Heart left ventricle (tissue), 16 donors: ENCODE results near the gene CLCNKA. TPM values are rescaled to one million over a fixed set of nuclear protein-coding genes. Genes with fewer than 3 reads are reported as not detected.
"Not testable (repeated sequence)": the region's sequence is repeated elsewhere in the genome, so short reads cannot be mapped to it uniquely, and the experiment has no call there.

ENCODE experiments used
- ATAC-seq, 4 donors: fragments of 200-7000 bp; cut with Tn5 transposase; one replicate each; pipeline ENCODE4 v1.9.1; 2020 to 2022; ENCODE audit warnings: moderate library complexity in 4 of 4, mild to moderate bottlenecking in 3 of 4, moderate number of reproducible peaks in 1 of 4
- DNase-seq, 5 donors: peaks; one replicate each; pipeline ENCODE4 v3.0.0-alpha.2; 2020
- H3K27ac ChIP-seq, 12 donors: fragments of 200-600 bp; sonication (generic) in 4 of 12; one replicate each; pipeline versions ENCODE4 v1.5.0 to v1.8.0; 2016 to 2022; ENCODE audit warnings: mild to moderate bottlenecking in 2 of 12
- H3K27me3 ChIP-seq, 9 donors: fragments of 200-600 bp; sonication (generic) in 2 of 9; one replicate each; pipeline versions ENCODE4 v1.5.1 to v1.8.0; 2016 to 2022; ENCODE audit warnings: mild to moderate bottlenecking in 3 of 9
- H3K36me3 ChIP-seq, 9 donors: fragments of 200-600 bp; sonication (generic) in 2 of 9; one replicate each; pipeline versions ENCODE4 v1.5.0 to v1.8.0; 2018 to 2022; ENCODE audit warnings: mild to moderate bottlenecking in 2 of 9
- H3K4me1 ChIP-seq, 12 donors: fragments of 200-600 bp; sonication (generic) in 4 of 12; one replicate each; pipeline versions ENCODE4 v1.5.0 to v1.8.0; 2016 to 2022; ENCODE audit warnings: mild to moderate bottlenecking in 3 of 12
- H3K4me3 ChIP-seq, 12 donors: fragments of 200-600 bp; sonication (generic) in 4 of 12; one replicate each; pipeline versions ENCODE4 v1.5.0 to v1.8.0; 2017 to 2022; ENCODE audit warnings: mild to moderate bottlenecking in 9 of 12, moderate library complexity in 4 of 12
- H3K9me3 ChIP-seq, 12 donors: fragments of 200-600 bp; sonication (generic) in 4 of 12; one replicate each; pipeline versions ENCODE4 v1.5.0 to v1.8.0; 2016 to 2022; ENCODE audit warnings: mild to moderate bottlenecking in 1 of 12
- POLR2A ChIP-seq, 2 donors: fragments of 450-650 bp; IDR thresholded peaks; one replicate each; pipeline ENCODE4 v1.6.1; 2017; ENCODE audit warnings: antibody characterized with exemption in 2 of 2, mild to moderate bottlenecking in 2 of 2, moderate library complexity in 2 of 2
- WGBS, 4 donors: extraction: QIAGEN DNeasy Blood & Tissue Kit in 2 of 4; methylation state at CpG; one replicate each; pipeline versions ENCODE4 v1.1.5 to v1.1.7; 2013 to 2018; 5-methylcytosine and 5-hydroxymethylcytosine counted together
- intact Hi-C, 10 donors: fragments of 100-400 bp; cut with DNase I; formaldehyde crosslinking; loops; one replicate each; pipeline versions ENCODE4 v1.11.1 to v1.14.2; 2022
- polyA plus RNA-seq, 2 donors: library from polyadenylated mRNA; stranded (reverse); fragments of 200-250 nt; gene quantifications; one replicate each; pipeline ENCODE4 v1.2.3, GENCODE V29; 2013
- total RNA-seq, 9 donors: library from RNA; depleted of rRNA in 2 of 9; stranded (reverse); fragments of >200 nt in 2 of 9; fragmentation: NEBNext Ultra II Directional in 3 of 9; extraction: Animal tissue kit (Norgen Biotek cat#: 25700) in 3 of 9; gene quantifications; one replicate each; pipeline versions ENCODE4 v1.1.0 to v1.2.4, GENCODE V29; 2016 to 2023
- TF ChIP-seq, protein P1 (sequence below), 12 donors: fragments of 200-600 bp; sonication (generic) in 4 of 12; IDR thresholded peaks; one replicate each; pipeline versions ENCODE4 v1.5.0 to v1.8.0; 2018 to 2022; ENCODE audit warnings: antibody characterized with exemption in 12 of 12, mild to moderate bottlenecking in 5 of 12
- donor health status: ischemic (EF 13 %, LVEDD 7.1; RV severe dilation, severe dysfunction).
- donor health status: healthy with polysubstance abuse.
- donor health status: DM: no; HTN: yes; CAD: no.
- donor health status: DM: no; HTN: no; CAD: no.
- donor health status: ischemic (EF 25% LVEDD 6.9; RV normal size, moderate dysfunction).
- donor health status: ischemic (EF 25% LVEDD 5.7; RV mildly dilated, moderate dysfunction).
- donor health status: healthy.
- donor health status: DM: yes; HTN: yes; CAD: no.
- donor health status: ischemic (EF 35%, LVEDD 5.7; RV mildly dilated, moderate dysfunction).
- donor health status: nonischemic (EF 11% LVEDD 7.7; RV severe dilation, severe dysfunction).
- donor health status: DM: yes; HTN: yes; CAD: no.
- donor health status: PGD.
- donor health status: ischemic (EF 29% LVEDD 5.4; RV normal size, mild dysfunction).
- donor health status: nonischemic (EF 23%, LVEDD 6.1; RV moderate dilation, normal function).

CLCNKA gene
- total and polyA plus RNA-seq, 11 donors: 0.25 to 1.1 (median 0.53) TPM; not detected in 2

- Histone ChIP-seq H3K36me3 (no peaks in the 10 kb centered on the region), H3K27me3 (peaks cover 0 to 3% (median 0%) of the 10 kb centered on the region in 9 donors), H3K9me3 (no peaks in the 10 kb centered on the region), H3K4me3 (no peak overlapping the region), H3K27ac (no peak overlapping the region), H3K4me1 (peaks cover 0 to 9% (median 2%) of the 10 kb centered on the region in 12 donors)
- DNase-seq (no peak), ATAC-seq (no peak)
- intact Hi-C loops: loop anchor here in 5 of 10 donors (2.0 to 10.0 kb wide), 5 partner anchors 45 to 267 kb away; partner anchors contain the start of gene UQCRHL (in 2 of the 5)
- 63 to 81% (median 79%) methylated on average over 3 to 8 of the region's 8 CpGs for WGBS, 4 donors
- TF ChIP-seq POLR2A (IDR thresholded peaks at IDR 0.05): no peak
- TF ChIP-seq, protein P1, sequence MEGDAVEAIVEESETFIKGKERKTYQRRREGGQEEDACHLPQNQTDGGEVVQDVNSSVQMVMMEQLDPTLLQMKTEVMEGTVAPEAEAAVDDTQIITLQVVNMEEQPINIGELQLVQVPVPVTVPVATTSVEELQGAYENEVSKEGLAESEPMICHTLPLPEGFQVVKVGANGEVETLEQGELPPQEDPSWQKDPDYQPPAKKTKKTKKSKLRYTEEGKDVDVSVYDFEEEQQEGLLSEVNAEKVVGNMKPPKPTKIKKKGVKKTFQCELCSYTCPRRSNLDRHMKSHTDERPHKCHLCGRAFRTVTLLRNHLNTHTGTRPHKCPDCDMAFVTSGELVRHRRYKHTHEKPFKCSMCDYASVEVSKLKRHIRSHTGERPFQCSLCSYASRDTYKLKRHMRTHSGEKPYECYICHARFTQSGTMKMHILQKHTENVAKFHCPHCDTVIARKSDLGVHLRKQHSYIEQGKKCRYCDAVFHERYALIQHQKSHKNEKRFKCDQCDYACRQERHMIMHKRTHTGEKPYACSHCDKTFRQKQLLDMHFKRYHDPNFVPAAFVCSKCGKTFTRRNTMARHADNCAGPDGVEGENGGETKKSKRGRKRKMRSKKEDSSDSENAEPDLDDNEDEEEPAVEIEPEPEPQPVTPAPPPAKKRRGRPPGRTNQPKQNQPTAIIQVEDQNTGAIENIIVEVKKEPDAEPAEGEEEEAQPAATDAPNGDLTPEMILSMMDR (IDR thresholded peaks at IDR 0.05): no peak
Measured at GRCh38 chr1:16053781-16054502, 32.1 kb downstream of the CLCNKA start.

DNA sequence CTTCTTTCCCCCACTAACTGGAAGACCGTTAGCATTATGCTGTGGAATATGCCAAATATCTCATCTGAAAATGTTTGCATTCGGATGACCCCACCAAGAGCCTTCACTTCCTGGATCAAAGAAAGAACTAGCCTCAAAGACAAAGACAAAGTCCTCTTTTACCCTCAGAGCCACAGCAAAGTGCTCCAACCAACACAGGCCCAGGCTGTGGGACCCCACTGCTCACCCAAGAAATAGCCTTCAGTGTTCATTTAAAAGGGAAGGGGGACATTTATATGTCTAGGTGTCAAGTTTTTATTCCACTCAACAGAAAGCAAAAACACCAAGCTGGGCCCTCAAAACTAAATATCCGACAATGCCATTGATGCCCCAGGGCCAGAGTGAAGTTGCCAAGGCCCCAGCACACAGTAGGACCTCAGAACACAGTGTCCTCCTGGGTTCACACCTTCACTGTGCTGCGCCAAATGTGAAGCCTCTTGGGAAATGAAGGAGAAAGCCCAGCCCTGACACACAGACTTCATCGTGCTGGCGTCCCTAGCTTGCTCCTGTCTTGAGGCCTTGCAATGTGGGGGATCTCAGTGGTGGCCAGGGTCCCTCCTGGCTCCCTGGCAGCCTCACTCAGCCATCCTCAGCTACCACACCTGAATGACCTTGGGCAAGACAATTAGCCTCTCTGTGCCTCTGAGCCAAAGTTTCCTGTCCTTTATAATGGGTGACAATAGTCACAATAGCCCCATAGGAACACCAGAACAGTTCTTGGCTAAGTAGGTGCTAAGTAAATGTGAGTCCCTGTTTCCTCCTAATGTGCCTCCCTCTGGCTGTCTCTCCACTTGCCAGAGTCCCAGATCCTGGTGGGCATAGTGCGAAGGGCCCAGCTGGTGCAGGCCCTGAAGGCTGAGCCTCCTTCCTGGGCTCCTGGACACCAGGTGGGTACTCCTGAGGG, 33.0 kb downstream of the CLCNKA start:
- intact Hi-C loops: loop anchor here in 7 of 10 donors (1.0 to 10.0 kb wide), 11 partner anchors 46 to 268 kb away; partner anchors contain the start of gene UQCRHL (in 2 of the 7)
- Histone ChIP-seq H3K4me1 (peaks cover 0 to 6% (median 0%) of the 10 kb centered on the region in 12 donors), H3K9me3 (no peaks in the 10 kb centered on the region), H3K4me3 (no peak overlapping the region), H3K27me3 (no peaks in the 10 kb centered on the region), H3K27ac (no peak overlapping the region), H3K36me3 (no peaks in the 10 kb centered on the region)
- ATAC-seq: no peak
- 80 to 92% (median 83%) methylated on average over 6 to 7 of the region's 7 CpGs for WGBS, 4 donors
- TF ChIP-seq, protein P1 (IDR thresholded peaks at IDR 0.05): no peak
- TF ChIP-seq POLR2A (IDR thresholded peaks at IDR 0.05): no peak
- DNase-seq: no peak

DNA sequence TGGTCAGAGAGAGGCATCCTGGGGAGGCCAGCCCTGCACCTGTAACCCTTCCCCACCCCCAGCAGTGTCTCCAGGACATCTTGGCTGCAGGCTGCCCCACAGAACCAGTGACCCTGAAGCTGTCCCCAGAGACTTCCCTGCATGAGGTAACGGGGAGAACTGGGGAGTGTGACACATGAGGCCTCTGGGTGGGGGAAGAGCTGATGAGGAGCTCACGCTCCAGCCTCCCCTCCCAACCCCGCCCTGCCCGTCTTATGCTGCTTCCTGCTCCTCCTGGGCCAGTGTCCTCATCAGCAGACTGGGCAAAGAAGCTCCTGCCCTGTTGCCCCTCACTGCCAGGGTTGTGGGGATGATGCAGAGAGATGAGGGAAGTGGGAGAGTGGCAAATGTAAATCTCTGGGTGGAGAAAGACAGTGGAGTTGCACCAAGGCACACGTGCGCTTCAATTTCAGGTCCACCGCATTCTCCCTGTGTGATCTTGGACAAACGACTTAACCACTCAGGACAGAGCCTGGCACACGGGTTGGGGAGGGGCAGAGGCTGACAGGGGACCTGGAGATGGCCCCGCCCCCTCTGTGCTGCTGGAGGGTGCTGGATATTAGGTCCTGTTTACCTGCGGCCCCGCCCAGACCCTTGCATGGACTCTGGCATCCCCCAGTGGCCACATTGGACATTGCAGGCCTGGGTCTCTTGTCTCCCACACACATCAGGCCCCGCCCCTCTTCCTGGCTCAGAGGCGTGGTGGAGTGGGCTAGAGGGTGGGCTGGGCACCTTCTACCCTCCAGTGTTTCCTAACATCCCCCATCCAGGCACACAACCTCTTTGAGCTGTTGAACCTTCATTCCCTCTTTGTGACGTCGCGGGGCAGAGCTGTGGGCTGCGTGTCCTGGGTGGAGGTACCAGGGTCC, 34.0 kb downstream of the CLCNKA start:
- Histone ChIP-seq H3K9me3 (no peaks in the 10 kb centered on the region), H3K4me3 (no peak overlapping the region), H3K36me3 (no peaks in the 10 kb centered on the region), H3K27me3 (no peaks in the 10 kb centered on the region), H3K27ac (no peak overlapping the region), H3K4me1 (peaks cover 0 to 6% (median 0%) of the 10 kb centered on the region in 12 donors)
- 35 to 60% (median 37%) methylated on average over 13 to 18 of the region's 18 CpGs for WGBS, 4 donors
- ATAC-seq (peak; percentile 71 to 89 (median 80)), DNase-seq (peak; percentile 71 to 87 (median 84))
- intact Hi-C loops: loop anchor here (1.0 to 10.0 kb wide), 9 partner anchors 47 to 264 kb away; partner anchors contain the start of gene UQCRHL (in 1 of the 10)
- TF ChIP-seq, protein P1 (IDR thresholded peaks at IDR 0.05): peak; percentile 78 to 97 (median 88)
- TF ChIP-seq POLR2A (IDR thresholded peaks at IDR 0.05): no peak

- DNase-seq, H3K4me3 ChIP-seq, H3K4me1 ChIP-seq, H3K9me3 ChIP-seq, H3K27me3 ChIP-seq, ATAC-seq, H3K27ac ChIP-seq, H3K36me3 ChIP-seq: not testable (repeated sequence)
- WGBS, 4 donors: 38 to 80% (median 54%) methylated on average over 1 to 4 of the region's 4 CpGs
- intact Hi-C loops: loop anchor here in 9 of 10 donors (1.0 to 10.0 kb wide), 7 partner anchors 47 to 264 kb away; partner anchors contain the start of gene UQCRHL (in 1 of the 9)
Measured at GRCh38 chr1:16056521-16056912, 34.7 kb downstream of the CLCNKA start.

DNA sequence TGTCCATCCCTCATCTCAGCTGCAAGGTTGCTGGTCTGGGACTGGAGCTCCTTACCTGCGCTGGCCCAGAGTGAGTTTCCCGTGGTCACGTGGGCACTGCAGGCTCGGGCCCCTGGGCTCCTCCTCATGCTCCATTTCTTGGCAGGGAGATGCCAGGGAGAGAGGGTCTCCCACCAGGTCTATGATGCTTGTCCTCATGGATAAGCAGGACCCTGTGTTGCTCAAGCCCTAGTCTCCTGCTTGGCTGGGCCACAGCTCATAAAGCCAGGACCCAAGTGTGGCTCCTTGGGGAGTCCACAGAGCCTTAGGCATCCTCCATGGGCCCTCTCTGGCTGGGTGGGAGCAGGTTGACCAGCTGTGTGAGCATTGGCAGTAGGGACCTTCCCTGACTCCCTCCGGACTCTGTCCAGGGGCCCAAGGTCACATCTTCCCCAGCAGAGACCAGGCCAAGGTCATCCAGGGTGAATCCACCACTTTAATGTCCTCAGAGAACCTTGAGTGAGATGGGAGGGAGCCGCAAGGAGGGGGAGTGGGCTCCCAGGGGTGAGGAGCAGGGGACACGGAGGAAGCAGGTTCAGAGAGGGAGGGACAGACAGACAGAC, 35.6 kb downstream of the CLCNKA start:
- intact Hi-C loops: loop anchor here in 6 of 10 donors (1.0 to 10.0 kb wide), 7 partner anchors 24 to 265 kb away; partner anchors contain the start of gene UQCRHL (in 1 of the 6)
- not testable (repeated sequence) for H3K4me3 ChIP-seq, DNase-seq, H3K27me3 ChIP-seq, H3K9me3 ChIP-seq, H3K4me1 ChIP-seq, H3K36me3 ChIP-seq, H3K27ac ChIP-seq
- ATAC-seq: peak in 1 of 4 donors; percentile 8
- 69 to 77% (median 71%) methylated on average over 6 to 7 of the region's 7 CpGs for WGBS, 4 donors
